H9 (cell line): ENCODE results near the gene C3orf20. TPM values are rescaled to one million over a fixed set of nuclear protein-coding genes. Genes with fewer than 3 reads are reported as not detected.

Source experiments
- DNase-seq: peaks from one replicate; pipeline ENCODE4 v3.0.0-alpha.2; 2017
- H2AFZ ChIP-seq: one replicate; pipeline ENCODE4 v1.6.1; 2013; ENCODE audit warnings: mild to moderate bottlenecking, low read length, control low read depth, moderate library complexity
- H2AK5ac ChIP-seq: 2 replicates; pipeline ENCODE4 v1.6.1; 2013; ENCODE audit warnings: low read length, control low read depth, mixed read lengths; ENCODE audit not compliant: insufficient read length
- H2BK120ac ChIP-seq: one replicate; pipeline ENCODE4 v1.6.1; 2013; ENCODE audit warnings: low read depth, mild to moderate bottlenecking, low read length, control low read depth, inconsistent platforms; ENCODE audit not compliant: poor library complexity, severe bottlenecking
- H2BK12ac ChIP-seq: 2 replicates; pipeline ENCODE4 v1.6.1; 2013; ENCODE audit warnings: low read length, control low read depth, mixed read lengths, low read depth; ENCODE audit not compliant: insufficient read length
- H2BK15ac ChIP-seq: 2 replicates; pipeline ENCODE4 v1.6.1; 2013; ENCODE audit warnings: low read depth, low read length, control low read depth
- H2BK20ac ChIP-seq: one replicate; pipeline ENCODE4 v1.6.1; 2013; ENCODE audit warnings: low read depth, mild to moderate bottlenecking, low read length, control low read depth, inconsistent platforms; ENCODE audit not compliant: poor library complexity, severe bottlenecking
- H2BK5ac ChIP-seq: 2 replicates; pipeline ENCODE4 v1.6.1; 2013; ENCODE audit warnings: low read length, control low read depth, mixed read lengths; ENCODE audit not compliant: insufficient read length
- H3K14ac ChIP-seq: 2 replicates; pipeline ENCODE4 v1.6.1; 2013; ENCODE audit warnings: low read length, control low read depth; ENCODE audit not compliant: insufficient read depth
- H3K18ac ChIP-seq: 2 replicates; pipeline ENCODE4 v1.6.1; 2013; ENCODE audit warnings: low read depth, mild to moderate bottlenecking, mixed read lengths, low read length, control low read depth; ENCODE audit not compliant: insufficient read length
- H3K23ac ChIP-seq: 2 replicates; pipeline ENCODE4 v1.6.1; 2013; ENCODE audit warnings: low read length, control low read depth, mixed read lengths, low read depth; ENCODE audit not compliant: insufficient read length
- H3K23me2 ChIP-seq: 2 replicates; pipeline ENCODE4 v1.6.1; 2013; ENCODE audit warnings: low read depth, mild to moderate bottlenecking, mixed read lengths, low read length, control low read depth; ENCODE audit not compliant: insufficient read length, poor library complexity, severe bottlenecking
- H3K27ac ChIP-seq: 2 replicates; pipeline ENCODE4 v1.5.1; 2013; ENCODE audit warnings: low read length, control low read depth, mixed read lengths, low read depth; ENCODE audit not compliant: insufficient read length
- H3K27me3 ChIP-seq: 2 replicates; pipeline ENCODE4 v1.6.1; 2013; ENCODE audit warnings: low read length, control low read depth, inconsistent platforms; ENCODE audit not compliant: insufficient read depth
- H3K4ac ChIP-seq: 2 replicates; pipeline ENCODE4 v1.6.1; 2013; ENCODE audit warnings: low read depth, mild to moderate bottlenecking, control low read depth, inconsistent platforms, low read length, moderate library complexity
- H3K4me1 ChIP-seq: 2 replicates; pipeline ENCODE4 v1.6.1; 2013; ENCODE audit warnings: low read length, control low read depth, inconsistent platforms; ENCODE audit not compliant: insufficient read depth
- H3K4me2 ChIP-seq: 2 replicates; pipeline ENCODE4 v1.6.1; 2013; ENCODE audit warnings: low read length, control low read depth, mixed read lengths; ENCODE audit not compliant: insufficient read length, insufficient read depth
- H3K56ac ChIP-seq: 2 replicates; pipeline ENCODE4 v1.6.1; 2013; ENCODE audit warnings: low read depth, mild to moderate bottlenecking, mixed read lengths, low read length, control low read depth; ENCODE audit not compliant: insufficient read length
- H3K79me1 ChIP-seq: 2 replicates; pipeline ENCODE4 v1.6.1; 2013; ENCODE audit warnings: low read depth, mild to moderate bottlenecking, moderate library complexity, low read length, control low read depth, inconsistent platforms; ENCODE audit not compliant: insufficient read depth, poor library complexity, severe bottlenecking
- H3K79me2 ChIP-seq: 2 replicates; pipeline ENCODE4 v1.6.1; 2013; ENCODE audit warnings: low read length, control low read depth, inconsistent platforms; ENCODE audit not compliant: insufficient read depth
- H3K9ac ChIP-seq: 2 replicates; pipeline ENCODE4 v1.6.1; 2013; ENCODE audit warnings: low read length, control low read depth, mixed read lengths; ENCODE audit not compliant: insufficient read length; ENCODE audit errors: extremely low read depth
- H3K9me3 ChIP-seq: one replicate; pipeline ENCODE4 v1.6.1; 2013; ENCODE audit warnings: low read depth, low read length, inconsistent platforms; ENCODE audit not compliant: control insufficient read depth
- H3T11ph ChIP-seq: one replicate; pipeline ENCODE4 v1.6.1; 2013; ENCODE audit warnings: mild to moderate bottlenecking, low read length, control low read depth, inconsistent platforms
- H4K20me1 ChIP-seq: one replicate; pipeline ENCODE4 v1.6.1; 2013; ENCODE audit not compliant: control insufficient read depth, insufficient read length, insufficient read depth
- H4K5ac ChIP-seq: 2 replicates; pipeline ENCODE4 v1.6.1; 2013; ENCODE audit warnings: low read depth, mild to moderate bottlenecking, mixed read lengths, low read length, control low read depth; ENCODE audit not compliant: insufficient read length
- H4K8ac ChIP-seq: replicated peaks from 2 replicates; pipeline ENCODE4 v1.6.1; 2013; ENCODE audit warnings: low read length, control low read depth, mixed read lengths, low read depth; ENCODE audit not compliant: insufficient read length
- H4K91ac ChIP-seq: 2 replicates; pipeline ENCODE4 v1.6.1; 2013; ENCODE audit warnings: low read depth, mild to moderate bottlenecking, moderate library complexity, mixed read lengths, low read length, control low read depth; ENCODE audit not compliant: insufficient read length
- H3K27ac Mint-ChIP-seq, 3 experiments: 2 replicates in 2 of 3; 3 replicates in 1 of 3; pipeline ENCODE4 v1.8.0; 2020 to 2021; ENCODE audit warnings: mixed read lengths in 3 of 3, mild to moderate bottlenecking in 1 of 3, moderate library complexity in 1 of 3
- H3K27me3 Mint-ChIP-seq: 2 replicates; pipeline ENCODE4 v1.8.0; 2021; ENCODE audit warnings: low read depth, mild to moderate bottlenecking, moderate library complexity, mixed read lengths
- H3K36me3 Mint-ChIP-seq, 3 experiments: 2 replicates in 2 of 3; 3 replicates in 1 of 3; pipeline ENCODE4 v1.8.0; 2020 to 2021; ENCODE audit warnings: low read depth in 3 of 3, mixed read lengths in 3 of 3; ENCODE audit not compliant: insufficient read depth in 1 of 3
- H3K4me1 Mint-ChIP-seq, 2 experiments: 2 replicates each; pipeline ENCODE4 v1.8.0; 2020; ENCODE audit warnings: mixed read lengths in 2 of 2
- H3K4me3 Mint-ChIP-seq, 2 experiments: 2 replicates in 1 of 2; 3 replicates in 1 of 2; pipeline ENCODE4 v1.8.0; 2020 to 2021; ENCODE audit warnings: mild to moderate bottlenecking in 2 of 2, mixed read lengths in 2 of 2, moderate library complexity in 1 of 2
- H3K9me3 Mint-ChIP-seq, 2 experiments: 2 replicates in 1 of 2; 3 replicates in 1 of 2; pipeline ENCODE4 v1.8.0; 2020; ENCODE audit warnings: mild to moderate bottlenecking in 2 of 2, mixed read lengths in 2 of 2, moderate library complexity in 1 of 2
- WGBS: extraction: QIAGEN DNeasy Blood & Tissue Kit; methylation state at CpG from one replicate; pipeline ENCODE4 v1.1.7; 2013; ENCODE audit warnings: missing lambda C conversion rate, low lambda C conversion rate, mixed read lengths; ENCODE audit not compliant: insufficient read length; ENCODE audit errors: extremely low coverage; 5-methylcytosine and 5-hydroxymethylcytosine counted together
- total RNA-seq: library from RNA; stranded (reverse); gene quantifications from 2 replicates; pipeline ENCODE4 v1.2.1, GENCODE V29; 2021
- TF ChIP-seq, protein P1 (sequence below): fragments of 200-600 bp; sonication (generic); conservative IDR thresholded peaks from 3 replicates; pipeline ENCODE4 v1.8.0; 2021; ENCODE audit warnings: antibody characterized with exemption, mild to moderate bottlenecking

The C3orf20 gene
- total RNA-seq, 1 experiment from 2014 or later: not detected

GRCh38 chr3:14803981-14804834 lies 129.3 kb downstream of the C3orf20 start:
- DNase-seq: no peak
- no peak overlapping the region for H3K56ac ChIP-seq
- H3K79me1 ChIP-seq: no peaks in the 10 kb centered on the region
- H2AFZ ChIP-seq: no peak overlapping the region
- H3K4me3 Mint-ChIP-seq: peak overlapping the region in 1 of 2 experiments; percentile 12; a peak in 1 of 5 replicates
- H2AK5ac ChIP-seq: no peak overlapping the region
- no peak overlapping the region for H2BK12ac ChIP-seq
- H3K23ac ChIP-seq: no peak overlapping the region
- no peaks in the 10 kb centered on the region for H4K20me1 ChIP-seq
- WGBS: no CpG with 5 or more reads among the region's 12 CpGs
- no peak overlapping the region for H3K14ac ChIP-seq
- peaks cover 2 to 20% of the 10 kb centered on the region in 2 experiments for H3K4me1 Mint-ChIP-seq
- no peaks in the 10 kb centered on the region for H3K36me3 Mint-ChIP-seq
- no peak overlapping the region for H2BK15ac ChIP-seq
- H2BK20ac ChIP-seq: no peak overlapping the region
- no peak overlapping the region for H4K91ac ChIP-seq
- TF ChIP-seq, protein P1, sequence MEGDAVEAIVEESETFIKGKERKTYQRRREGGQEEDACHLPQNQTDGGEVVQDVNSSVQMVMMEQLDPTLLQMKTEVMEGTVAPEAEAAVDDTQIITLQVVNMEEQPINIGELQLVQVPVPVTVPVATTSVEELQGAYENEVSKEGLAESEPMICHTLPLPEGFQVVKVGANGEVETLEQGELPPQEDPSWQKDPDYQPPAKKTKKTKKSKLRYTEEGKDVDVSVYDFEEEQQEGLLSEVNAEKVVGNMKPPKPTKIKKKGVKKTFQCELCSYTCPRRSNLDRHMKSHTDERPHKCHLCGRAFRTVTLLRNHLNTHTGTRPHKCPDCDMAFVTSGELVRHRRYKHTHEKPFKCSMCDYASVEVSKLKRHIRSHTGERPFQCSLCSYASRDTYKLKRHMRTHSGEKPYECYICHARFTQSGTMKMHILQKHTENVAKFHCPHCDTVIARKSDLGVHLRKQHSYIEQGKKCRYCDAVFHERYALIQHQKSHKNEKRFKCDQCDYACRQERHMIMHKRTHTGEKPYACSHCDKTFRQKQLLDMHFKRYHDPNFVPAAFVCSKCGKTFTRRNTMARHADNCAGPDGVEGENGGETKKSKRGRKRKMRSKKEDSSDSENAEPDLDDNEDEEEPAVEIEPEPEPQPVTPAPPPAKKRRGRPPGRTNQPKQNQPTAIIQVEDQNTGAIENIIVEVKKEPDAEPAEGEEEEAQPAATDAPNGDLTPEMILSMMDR: no peak
- H3K27ac Mint-ChIP-seq: peak overlapping the region in 1 of 3 experiments; percentile 73; a peak in 2 of 7 replicates
- no peaks in the 10 kb centered on the region; a peak in 1 of 5 replicates for H3K9me3 Mint-ChIP-seq
- no peaks in the 10 kb centered on the region for H3K23me2 ChIP-seq
- no peak overlapping the region for H3K27ac ChIP-seq
- no peak overlapping the region for H2BK5ac ChIP-seq
- peaks cover 6% of the 10 kb centered on the region; the same call in 1 of the 2 replicates for H3K27me3 ChIP-seq
- no peak overlapping the region for H2BK120ac ChIP-seq
- no peak overlapping the region for H3K18ac ChIP-seq
- H3K9ac ChIP-seq: no peak overlapping the region
- H3K9me3 ChIP-seq: no peaks in the 10 kb centered on the region
- H3K4me1 ChIP-seq: no peaks in the 10 kb centered on the region
- peaks cover 45% of the 10 kb centered on the region for H3K27me3 Mint-ChIP-seq
- no peak overlapping the region for H3T11ph ChIP-seq
- H4K5ac ChIP-seq: no peak overlapping the region
- no peak overlapping the region for H3K4ac ChIP-seq
- H3K79me2 ChIP-seq: no peaks in the 10 kb centered on the region
- no peak overlapping the region for H4K8ac ChIP-seq
- no peak overlapping the region for H3K4me2 ChIP-seq
